Ectodermal cell (in vitro differentiated cells): ENCODE results near the gene IRF2BPL.

Source experiments
- H3K27ac ChIP-seq: 2 replicates; pipeline ENCODE4 v1.7.0; 2013; ENCODE audit warnings: mild to moderate bottlenecking, low read depth, low read length; ENCODE audit not compliant: insufficient read depth, poor library complexity, severe bottlenecking
- H3K27me3 ChIP-seq: 2 replicates; pipeline ENCODE4 v1.7.0; 2013; ENCODE audit warnings: mild to moderate bottlenecking, low read length; ENCODE audit not compliant: insufficient read depth, control insufficient read depth, poor library complexity, severe bottlenecking
- H3K36me3 ChIP-seq: one replicate; pipeline ENCODE4 v1.7.0; 2013; ENCODE audit warnings: low read length; ENCODE audit not compliant: control insufficient read depth, insufficient read depth
- H3K4me1 ChIP-seq: one replicate; pipeline ENCODE4 v1.7.0; 2013; ENCODE audit warnings: low read length; ENCODE audit not compliant: control insufficient read depth, insufficient read depth
- H3K4me3 ChIP-seq: 2 replicates; pipeline ENCODE4 v1.7.0; 2013; ENCODE audit warnings: low read depth, low read length, control low read depth; ENCODE audit not compliant: insufficient read depth
- H3K9me3 ChIP-seq: 2 replicates; pipeline ENCODE4 v1.7.0; 2013; ENCODE audit warnings: mild to moderate bottlenecking, low read length, moderate library complexity; ENCODE audit not compliant: control insufficient read depth
- WGBS, 2 experiments: methylation state at CpG; one replicate each; pipeline ENCODE4 v1.1.7; 2013; ENCODE audit warnings: missing lambda C conversion rate in 2 of 2; 5-methylcytosine and 5-hydroxymethylcytosine counted together

The IRF2BPL gene

GRCh38 chr14:77065851-77066577 lies 37.5 kb upstream of the IRF2BPL start:
- 91 to 92% methylated on average over 6 of the region's 6 CpGs for whole genome bisulfite sequencing, 2 experiments
- Histone ChIP-seq H3K4me1 (peaks cover 10% of the 10 kb centered on the region), H3K9me3 (no peaks in the 10 kb centered on the region), H3K36me3 (no peaks in the 10 kb centered on the region), H3K27ac (no peak overlapping the region), H3K27me3 (no peaks in the 10 kb centered on the region), H3K4me3 (no peak overlapping the region)

GRCh38 chr14:77064521-77065178 lies 36.1 kb upstream of the IRF2BPL start:
- Histone ChIP-seq H3K36me3 (no peaks in the 10 kb centered on the region), H3K4me1 (peaks cover 10% of the 10 kb centered on the region), H3K27me3 (no peaks in the 10 kb centered on the region), H3K4me3 (no peak overlapping the region), H3K27ac (no peak overlapping the region), H3K9me3 (no peaks in the 10 kb centered on the region)
- 83% methylated on average over 8 of the region's 8 CpGs for WGBS, 2 experiments

- H3K4me3 ChIP-seq, result no peak overlapping the region
- 91 to 93% methylated on average over 10 of the region's 10 CpGs for WGBS, 2 experiments
- H3K27ac ChIP-seq, result no peak overlapping the region
- H3K36me3 ChIP-seq, result no peaks in the 10 kb centered on the region
- peaks cover 10% of the 10 kb centered on the region for H3K4me1 ChIP-seq
- H3K27me3 ChIP-seq, result no peaks in the 10 kb centered on the region
- H3K9me3 ChIP-seq, result no peaks in the 10 kb centered on the region
Observed at GRCh38 chr14:77063571-77064171, 35.2 kb upstream of the IRF2BPL start.

- Histone ChIP-seq H3K4me3 (no peak overlapping the region), H3K9me3 (no peaks in the 10 kb centered on the region), H3K27me3 (no peaks in the 10 kb centered on the region), H3K36me3 (no peaks in the 10 kb centered on the region), H3K4me1 (peaks cover 10% of the 10 kb centered on the region), H3K27ac (no peak overlapping the region)
- 89 to 90% methylated on average over 3 of the region's 3 CpGs for WGBS, 2 experiments
Observed at GRCh38 chr14:77062261-77062660, 33.8 kb upstream of the IRF2BPL start.

GRCh38 chr14:77061630-77062257 lies 33.2 kb upstream of the IRF2BPL start:
- Histone ChIP-seq H3K4me3 (no peak overlapping the region), H3K9me3 (no peaks in the 10 kb centered on the region), H3K4me1 (peaks cover 10% of the 10 kb centered on the region), H3K36me3 (no peaks in the 10 kb centered on the region), H3K27ac (no peak overlapping the region), H3K27me3 (no peaks in the 10 kb centered on the region)
- 87 to 88% methylated on average over 12 of the region's 12 CpGs for WGBS, 2 experiments

- Histone ChIP-seq H3K4me3 (no peak overlapping the region), H3K27me3 (no peaks in the 10 kb centered on the region), H3K36me3 (no peaks in the 10 kb centered on the region), H3K4me1 (peaks cover 3% of the 10 kb centered on the region), H3K9me3 (no peaks in the 10 kb centered on the region), H3K27ac (no peak overlapping the region)
- 58 to 65% methylated on average over 12 of the region's 12 CpGs for WGBS, 2 experiments
Observed at GRCh38 chr14:77059276-77059915, 30.9 kb upstream of the IRF2BPL start.

- H3K4me3 ChIP-seq, result no peak overlapping the region
- H3K9me3 ChIP-seq, result no peaks in the 10 kb centered on the region
- H3K4me1 ChIP-seq, result no peaks in the 10 kb centered on the region
- H3K36me3 ChIP-seq, result no peaks in the 10 kb centered on the region
- WGBS, 2 experiments, result 92% methylated on average over 9 of the region's 9 CpGs
- no peak overlapping the region for H3K27ac ChIP-seq
- H3K27me3 ChIP-seq, result no peaks in the 10 kb centered on the region
Observed at GRCh38 chr14:77058785-77059184, 30.3 kb upstream of the IRF2BPL start.

GRCh38 chr14:77058117-77058516 lies 29.6 kb upstream of the IRF2BPL start:
- Histone ChIP-seq H3K36me3 (no peaks in the 10 kb centered on the region), H3K27me3 (no peaks in the 10 kb centered on the region), H3K27ac (no peak overlapping the region), H3K4me3 (no peak overlapping the region), H3K4me1 (no peaks in the 10 kb centered on the region), H3K9me3 (no peaks in the 10 kb centered on the region)
- 92 to 93% methylated on average over 9 of the region's 9 CpGs for WGBS, 2 experiments

- Histone ChIP-seq H3K27ac (no peak overlapping the region), H3K36me3 (no peaks in the 10 kb centered on the region), H3K27me3 (no peaks in the 10 kb centered on the region), H3K4me1 (no peaks in the 10 kb centered on the region), H3K9me3 (no peaks in the 10 kb centered on the region), H3K4me3 (no peak overlapping the region)
- 94% methylated on average over 3 of the region's 3 CpGs for WGBS, 2 experiments
Observed at GRCh38 chr14:77055981-77056380, 27.5 kb upstream of the IRF2BPL start.

GRCh38 chr14:77055306-77055705 lies 26.8 kb upstream of the IRF2BPL start:
- H3K4me3 ChIP-seq, result no peak overlapping the region
- no peaks in the 10 kb centered on the region for H3K4me1 ChIP-seq
- H3K36me3 ChIP-seq, result no peaks in the 10 kb centered on the region
- 91 to 93% methylated on average over 5 of the region's 5 CpGs for WGBS, 2 experiments
- H3K27ac ChIP-seq, result no peak overlapping the region
- H3K27me3 ChIP-seq, result no peaks in the 10 kb centered on the region
- no peaks in the 10 kb centered on the region for H3K9me3 ChIP-seq
